Superior temporal gyrus (tissue), 1 donor: ENCODE results near the gene FCF1.

Experiments used
- DNase-seq: peaks from one replicate; pipeline ENCODE4 v3.0.0-alpha.2; 2016; ENCODE audit errors: extremely low spot score

The FCF1 gene

GRCh38 chr14:74765721-74766120 lies 52.8 kb downstream of the FCF1 start:
- no peak for DNase-seq

DNA sequence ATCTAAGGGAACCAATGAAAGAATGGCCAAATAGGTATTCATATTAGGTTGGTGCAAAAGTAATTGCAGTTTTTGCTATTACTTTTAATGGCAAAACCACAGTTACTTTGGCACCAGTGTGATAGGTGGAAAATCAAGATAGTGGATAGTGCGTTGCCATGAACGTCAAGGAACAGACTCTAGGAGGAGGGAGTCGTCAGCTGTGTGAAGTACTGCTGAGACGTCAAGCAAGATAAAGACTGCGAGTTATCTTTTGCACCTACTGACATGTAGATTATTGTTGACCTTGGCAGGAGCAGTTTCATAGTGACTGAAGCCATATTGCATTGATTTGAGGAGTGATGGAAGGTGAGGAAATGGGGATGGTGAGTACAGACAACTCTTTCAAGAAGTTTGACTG lies 58.5 kb downstream of the FCF1 start:
- DNase-seq = no peak

- DNase-seq = no peak
Observed at GRCh38 chr14:74784634-74785033, 71.7 kb downstream of the FCF1 start.

- DNase-seq = no peak
Observed at GRCh38 chr14:74785056-74785613, 72.2 kb downstream of the FCF1 start.

DNA sequence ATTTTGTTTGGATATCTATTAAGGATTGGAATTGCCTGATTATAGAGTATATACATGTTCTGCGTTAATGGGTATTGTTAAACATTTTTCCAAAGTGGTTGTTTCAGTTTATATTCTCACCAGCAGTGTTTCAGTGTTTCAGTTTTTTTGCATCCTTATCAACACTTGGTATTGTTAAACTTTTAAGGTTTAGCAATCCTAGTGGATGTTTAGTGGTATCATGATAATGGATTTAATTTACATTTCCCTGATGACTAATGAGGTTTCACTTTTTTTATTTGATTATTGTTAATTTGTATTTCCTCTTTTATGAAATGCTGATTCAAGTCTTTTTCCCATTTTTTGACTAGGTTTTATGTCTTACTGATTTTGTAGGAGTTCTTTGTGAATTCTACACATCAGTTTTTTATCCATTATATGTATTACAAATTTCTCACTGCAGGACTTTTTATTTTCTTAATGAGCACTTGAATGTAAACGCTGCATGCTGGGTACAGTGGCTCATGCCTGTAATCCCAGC lies 73.9 kb downstream of the FCF1 start:
- no peak for DNase-seq
